Measurements from ENCODE around the gene SEC16B.

- no peak for TF ChIP-seq POLR2A (IDR thresholded peaks at IDR 0.05; ENCODE audit: low read length)
- no peak for TF ChIP-seq GATA1 (IDR thresholded peaks at IDR 0.05; ENCODE audit: low read depth, low read length)
Observed at GRCh38 chr1:177998696-177999631, 29.1 kb upstream of the SEC16B start.

Measured in erythroblast (primary cell).